HAP-1 (cell line): ENCODE data around the gene PLEKHS1.

Experiments used
- DNase-seq, 2 experiments: peaks; one replicate each; pipeline ENCODE4 v3.0.0-alpha.2; 2016 to 2020; ENCODE audit warnings: low spot score in 2 of 2
- H3K27me3 ChIP-seq: fragments of 250-450 bp; sonication (Bioruptor Pico); 2 replicates; pipeline ENCODE4 v1.5.1; 2020; ENCODE audit warnings: low read depth, mild to moderate bottlenecking, moderate library complexity
- H3K36me3 ChIP-seq: fragments of 250-450 bp; sonication (Bioruptor Pico); replicated peaks from 2 replicates; pipeline ENCODE4 v1.5.1; 2020; ENCODE audit warnings: mild to moderate bottlenecking
- H3K4me1 ChIP-seq: fragments of 250-450 bp; sonication (Bioruptor Pico); 2 replicates; pipeline ENCODE4 v1.5.1; 2020; ENCODE audit warnings: mild to moderate bottlenecking
- H3K4me3 ChIP-seq: fragments of 250-450 bp; sonication (Bioruptor Pico); 2 replicates; pipeline ENCODE4 v1.5.1; 2020; ENCODE audit warnings: mild to moderate bottlenecking, moderate library complexity
- H3K9me3 ChIP-seq: fragments of 250-450 bp; sonication (Bioruptor Pico); 2 replicates; pipeline ENCODE4 v1.5.1; 2020; ENCODE audit warnings: mild to moderate bottlenecking, moderate library complexity
- in situ Hi-C: fragments of 300-500 bp; cut with MboI; formaldehyde crosslinking; loops from 3 replicates; pipeline ENCODE4 v1.14.3; 2020; ENCODE audit warnings: low sequenced_read_pairs, inconsistent platforms, mixed read lengths

The PLEKHS1 gene

GRCh38 chr10:113720386-113720785 is 31.1 kb upstream of the PLEKHS1 start:
- no peak overlapping the region for H3K4me3 ChIP-seq
- in situ Hi-C loops = no loop called here
- H3K4me1 ChIP-seq = peaks cover 13% of the 10 kb centered on the region
- H3K27me3 ChIP-seq = no peaks in the 10 kb centered on the region
- peak; percentile 80 to 94 for DNase-seq
- no peaks in the 10 kb centered on the region for H3K9me3 ChIP-seq
- peaks cover 3% of the 10 kb centered on the region; the same call in 1 of the 2 replicates for H3K36me3 ChIP-seq

DNA sequence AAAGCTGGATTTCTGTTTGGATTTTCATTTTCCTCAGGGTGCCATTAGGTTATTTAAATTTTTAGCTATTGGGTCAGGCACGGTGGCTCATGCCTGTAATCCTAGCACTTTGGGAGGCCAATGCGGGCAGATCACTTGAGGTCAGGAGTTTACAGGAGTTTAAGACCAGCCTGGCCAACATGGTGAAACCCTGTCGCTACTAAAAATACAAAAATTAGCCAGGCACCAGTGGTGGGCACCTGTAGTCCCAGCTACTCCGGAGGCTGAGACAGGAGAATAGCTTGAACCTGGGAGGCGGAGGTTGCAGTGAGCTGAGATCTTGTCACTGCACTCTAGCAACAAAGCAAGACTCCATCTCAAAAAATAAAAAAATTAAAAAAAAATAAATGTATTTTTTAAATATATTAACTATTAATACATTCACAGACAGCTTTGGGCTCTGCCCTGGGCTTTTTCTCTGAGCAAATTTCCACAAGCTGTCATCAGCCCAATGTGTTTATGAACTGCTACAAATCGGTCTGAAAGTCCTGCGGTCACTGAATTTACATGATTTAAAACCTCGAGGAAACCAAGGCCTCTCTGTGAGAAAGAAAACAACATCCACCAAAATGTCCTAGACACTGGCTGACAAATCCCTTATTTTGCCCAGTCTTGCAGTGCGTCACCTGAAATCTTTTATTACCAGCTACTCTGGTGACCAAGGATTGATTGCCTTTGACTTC is 19.2 kb upstream of the PLEKHS1 start:
- no peak overlapping the region for H3K4me3 ChIP-seq
- in situ Hi-C loops = no loop called here
- DNase-seq = no peak
- peaks cover under 1% of the 10 kb centered on the region; the same call in 1 of the 2 replicates for H3K36me3 ChIP-seq
- H3K4me1 ChIP-seq = peaks cover 25% of the 10 kb centered on the region
- no peaks in the 10 kb centered on the region for H3K27me3 ChIP-seq
- no peaks in the 10 kb centered on the region for H3K9me3 ChIP-seq

DNA sequence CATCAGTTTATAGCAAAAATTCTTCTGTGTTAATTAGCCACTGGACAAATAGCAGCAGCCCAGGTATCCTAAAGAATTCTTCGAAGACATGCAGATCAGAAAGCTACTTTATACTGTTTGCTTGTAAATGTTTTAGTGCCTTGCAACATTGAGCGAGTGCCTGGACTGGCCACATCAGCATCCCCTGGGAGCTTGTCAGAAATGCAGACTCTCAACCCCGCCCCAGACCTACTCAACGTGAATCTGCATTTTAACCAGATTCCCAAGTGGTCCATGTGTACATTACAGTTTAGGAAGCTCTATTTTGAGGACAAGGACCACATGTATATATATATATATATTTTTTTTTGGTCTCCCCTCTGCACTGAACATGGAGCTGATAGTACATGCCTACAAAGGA is 18.5 kb upstream of the PLEKHS1 start:
- Histone ChIP-seq H3K9me3 (no peaks in the 10 kb centered on the region), H3K27me3 (no peaks in the 10 kb centered on the region), H3K36me3 (no peaks in the 10 kb centered on the region; the same call in 1 of the 2 replicates), H3K4me1 (peaks cover 25% of the 10 kb centered on the region), H3K4me3 (no peak overlapping the region)
- DNase-seq = peak; percentile 61 to 63
- in situ Hi-C loops = no loop called here

DNA sequence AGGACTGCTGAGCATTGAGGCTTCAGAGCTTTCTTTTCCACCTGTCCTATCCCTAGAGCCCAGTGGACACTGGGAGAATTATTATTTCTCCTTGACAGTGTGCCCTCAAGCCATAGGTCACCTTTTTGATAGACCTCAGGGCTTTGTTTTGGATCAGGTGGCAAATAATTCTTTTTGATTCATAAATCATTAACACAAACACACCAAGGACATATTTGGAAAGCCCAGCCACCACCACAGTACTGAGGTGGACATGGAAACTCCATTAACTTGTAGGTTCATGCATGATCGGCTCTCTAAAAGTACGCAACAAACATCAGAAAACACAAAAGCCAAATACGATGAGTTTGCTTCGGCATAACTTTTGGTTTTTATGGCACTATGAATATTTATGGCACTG is 17.8 kb upstream of the PLEKHS1 start:
- H3K36me3 ChIP-seq = no peaks in the 10 kb centered on the region; the same call in 1 of the 2 replicates
- in situ Hi-C loops = no loop called here
- DNase-seq = peak in 1 of 2 experiments; percentile 21
- H3K4me1 ChIP-seq = peaks cover 25% of the 10 kb centered on the region
- H3K27me3 ChIP-seq = no peaks in the 10 kb centered on the region
- H3K9me3 ChIP-seq = no peaks in the 10 kb centered on the region
- H3K4me3 ChIP-seq = no peak overlapping the region

GRCh38 chr10:113735913-113736312 is 15.6 kb upstream of the PLEKHS1 start:
- Histone ChIP-seq H3K9me3 (no peaks in the 10 kb centered on the region), H3K4me3 (no peak overlapping the region), H3K4me1 (peaks cover 25% of the 10 kb centered on the region), H3K36me3 (no peaks in the 10 kb centered on the region; the same call in 1 of the 2 replicates), H3K27me3 (no peaks in the 10 kb centered on the region)
- no peak for DNase-seq
- in situ Hi-C loops = no loop called here

GRCh38 chr10:113736576-113736975 is 14.9 kb upstream of the PLEKHS1 start:
- Histone ChIP-seq H3K36me3 (no peaks in the 10 kb centered on the region; the same call in 1 of the 2 replicates), H3K4me1 (peaks cover 25% of the 10 kb centered on the region), H3K27me3 (no peaks in the 10 kb centered on the region), H3K4me3 (no peak overlapping the region), H3K9me3 (no peaks in the 10 kb centered on the region)
- in situ Hi-C loops = no loop called here
- no peak for DNase-seq

DNA sequence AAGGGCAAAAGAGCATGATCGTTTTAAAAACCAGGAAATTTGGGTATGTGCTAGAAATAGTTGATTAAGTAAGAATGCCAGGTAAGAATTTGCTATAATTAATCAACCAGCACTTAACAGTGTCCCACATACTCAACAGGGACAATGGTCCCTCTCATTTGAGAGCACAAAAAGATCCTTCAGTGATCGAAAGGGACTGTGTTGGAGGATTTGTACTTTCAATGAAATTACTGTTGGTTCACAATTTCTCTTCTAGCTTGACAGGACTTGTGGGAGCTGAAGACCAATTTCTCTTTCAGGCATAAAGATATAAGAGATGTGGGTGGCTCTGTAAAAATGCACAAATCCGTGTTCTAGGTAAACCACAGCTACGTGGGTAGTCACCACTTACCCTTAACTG is 12.5 kb upstream of the PLEKHS1 start:
- no peaks in the 10 kb centered on the region; the same call in 1 of the 2 replicates for H3K36me3 ChIP-seq
- peaks cover 9% of the 10 kb centered on the region for H3K4me1 ChIP-seq
- H3K9me3 ChIP-seq = no peaks in the 10 kb centered on the region
- no peaks in the 10 kb centered on the region for H3K27me3 ChIP-seq
- in situ Hi-C loops = no loop called here
- DNase-seq = no peak
- no peak overlapping the region for H3K4me3 ChIP-seq

- H3K4me3 ChIP-seq = no peak overlapping the region
- in situ Hi-C loops = no loop called here
- no peaks in the 10 kb centered on the region for H3K9me3 ChIP-seq
- peaks cover 8% of the 10 kb centered on the region for H3K4me1 ChIP-seq
- no peaks in the 10 kb centered on the region for H3K36me3 ChIP-seq
- no peak for DNase-seq
- H3K27me3 ChIP-seq = no peaks in the 10 kb centered on the region
Measured at GRCh38 chr10:113739577-113739976, 11.9 kb upstream of the PLEKHS1 start.

GRCh38 chr10:113740850-113741249 is 10.6 kb upstream of the PLEKHS1 start:
- no peaks in the 10 kb centered on the region for H3K27me3 ChIP-seq
- H3K4me1 ChIP-seq = peaks cover 8% of the 10 kb centered on the region
- H3K4me3 ChIP-seq = no peak overlapping the region
- no peaks in the 10 kb centered on the region; the same call in 1 of the 2 replicates for H3K9me3 ChIP-seq
- DNase-seq = no peak
- no peaks in the 10 kb centered on the region for H3K36me3 ChIP-seq
- in situ Hi-C loops = no loop called here

GRCh38 chr10:113742466-113742865 is 9.0 kb upstream of the PLEKHS1 start:
- no peak for DNase-seq
- H3K4me3 ChIP-seq = no peak overlapping the region
- no peaks in the 10 kb centered on the region for H3K36me3 ChIP-seq
- in situ Hi-C loops = no loop called here
- H3K4me1 ChIP-seq = no peaks in the 10 kb centered on the region
- H3K27me3 ChIP-seq = no peaks in the 10 kb centered on the region
- H3K9me3 ChIP-seq = no peaks in the 10 kb centered on the region; the same call in 1 of the 2 replicates

- in situ Hi-C loops = no loop called here
- no peak for DNase-seq
- no peaks in the 10 kb centered on the region for H3K4me1 ChIP-seq
Measured at GRCh38 chr10:113743594-113743993, 7.9 kb upstream of the PLEKHS1 start.

GRCh38 chr10:113745374-113745773 is 6.1 kb upstream of the PLEKHS1 start:
- in situ Hi-C loops = no loop called here
- Histone ChIP-seq H3K9me3 (no peaks in the 10 kb centered on the region; the same call in 1 of the 2 replicates), H3K36me3 (no peaks in the 10 kb centered on the region), H3K4me1 (no peaks in the 10 kb centered on the region), H3K4me3 (no peak overlapping the region), H3K27me3 (no peaks in the 10 kb centered on the region)
- DNase-seq = no peak

More at GRCh38 chr10:113743594-113743993, 7.9 kb upstream of the PLEKHS1 start:
- Histone ChIP-seq H3K36me3 (no peaks in the 10 kb centered on the region), H3K9me3 (no peaks in the 10 kb centered on the region; the same call in 1 of the 2 replicates), H3K27me3 (no peaks in the 10 kb centered on the region), H3K4me3 (no peak overlapping the region)

DNA sequence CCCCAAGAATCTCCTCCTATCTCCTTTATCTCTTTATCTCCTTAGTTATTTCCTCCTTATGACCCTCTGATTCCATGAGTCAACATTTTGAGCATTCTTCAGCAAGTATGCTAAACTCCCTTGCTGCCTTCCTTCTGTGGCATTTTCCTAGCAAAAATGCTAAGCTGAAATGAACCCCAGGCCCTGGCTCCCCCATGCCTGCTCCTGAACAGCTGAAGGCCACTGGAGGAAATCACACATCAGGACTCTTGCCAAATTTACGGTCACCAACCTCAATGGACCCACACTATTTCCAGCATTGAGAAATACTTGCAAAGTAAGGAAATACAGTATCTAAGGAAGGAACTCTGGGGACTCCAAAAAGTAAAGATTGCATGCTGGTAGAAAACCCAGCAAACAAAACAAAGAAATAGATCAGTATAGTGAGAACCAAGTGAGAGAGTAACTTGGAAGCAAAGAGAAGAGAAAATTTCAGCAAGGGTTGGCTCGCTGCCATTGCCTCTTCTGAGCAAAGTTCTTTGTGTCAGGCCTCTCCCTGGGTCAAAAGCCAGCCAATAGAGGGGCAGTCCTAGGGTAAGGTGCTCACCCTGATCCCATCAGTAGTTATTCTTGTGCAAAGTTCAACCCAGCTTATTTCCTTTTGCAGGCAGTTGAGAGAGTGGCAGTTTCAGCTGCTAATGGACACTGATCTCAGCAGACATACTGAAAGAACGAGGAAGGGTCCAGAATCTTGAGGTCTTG is 5.1 kb upstream of the PLEKHS1 start:
- no peaks in the 10 kb centered on the region for H3K4me1 ChIP-seq
- no peak overlapping the region for H3K4me3 ChIP-seq
- no peaks in the 10 kb centered on the region for H3K27me3 ChIP-seq
- no peak for DNase-seq
- in situ Hi-C loops = no loop called here
- no peaks in the 10 kb centered on the region; the same call in 1 of the 2 replicates for H3K9me3 ChIP-seq
- H3K36me3 ChIP-seq = no peaks in the 10 kb centered on the region

- no peak for DNase-seq
- in situ Hi-C loops = no loop called here
- no peaks in the 10 kb centered on the region for H3K4me1 ChIP-seq
- H3K4me3 ChIP-seq = no peak overlapping the region
- H3K27me3 ChIP-seq = no peaks in the 10 kb centered on the region
- H3K9me3 ChIP-seq = no peaks in the 10 kb centered on the region
- no peaks in the 10 kb centered on the region for H3K36me3 ChIP-seq
Measured at GRCh38 chr10:113752553-113752952, 1.1 kb downstream of the PLEKHS1 start.
